ENCODE measurements around the gene VCL. TPM values are rescaled to one million over a fixed set of nuclear protein-coding genes. Genes with fewer than 3 reads are reported as not detected.

VCL gene
- polyA plus RNA-seq, 1 of the 3 experiments (the other 2 are of a cell fraction): 147 TPM

DNA sequence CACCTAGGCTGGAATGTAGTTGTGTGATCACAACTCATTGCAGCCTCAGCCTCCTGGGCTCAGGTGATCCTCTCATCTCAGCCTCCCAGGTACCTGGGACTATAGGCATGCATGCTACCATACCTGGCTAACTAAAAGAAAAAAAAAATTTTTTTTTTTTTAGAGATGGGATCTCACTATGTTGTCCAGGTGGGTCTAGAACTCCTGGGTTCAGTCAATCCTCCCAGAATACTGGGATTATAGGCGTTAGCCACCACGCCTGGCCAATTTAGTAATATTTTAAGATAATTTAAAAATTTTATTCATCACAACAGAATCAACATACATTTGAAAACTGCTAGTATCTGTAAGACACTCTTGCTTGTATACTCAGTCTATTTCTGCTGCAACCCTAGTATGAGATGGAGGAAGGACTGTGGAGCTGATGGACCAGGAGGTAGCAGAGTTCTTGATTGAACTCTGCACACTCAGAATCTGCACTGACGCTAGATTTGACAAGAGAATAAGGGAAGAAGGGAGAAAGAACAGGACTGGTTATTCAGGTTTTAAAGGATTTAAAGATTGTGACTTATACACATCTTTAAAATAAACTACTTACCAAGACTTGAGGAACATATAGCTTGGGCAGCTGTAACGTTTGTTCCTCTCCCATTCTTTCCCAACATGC is 57.6 kb downstream of the VCL start:
- peaks cover 100% of the 10 kb centered on the region for H3K79me2 ChIP-seq (ENCODE audit: insufficient read depth)
- H3K36me3 ChIP-seq (replicated peaks in 1 of 2; ENCODE audit: control insufficient read depth in 1 of 2, insufficient read depth in 2 of 2, low read length in 1 of 2): peaks cover 0 to 9% of the 10 kb centered on the region in 2 experiments
- H3K9me2 ChIP-seq: no peaks in the 10 kb centered on the region
- WGBS (ENCODE audit: low lambda C conversion rate): 79% methylated on average over 4 of the region's 4 CpGs
- no peak overlapping the region for H3K9ac ChIP-seq
- peaks cover 27% of the 10 kb centered on the region for H3F3A ChIP-seq (replicated peaks; ENCODE audit: insufficient read depth)
- peaks cover 0 to 17% of the 10 kb centered on the region in 2 experiments; a peak in 1 of 4 replicates for H3K4me1 ChIP-seq (ENCODE audit: control insufficient read depth in 1 of 2, insufficient read depth in 2 of 2, low read depth in 1 of 2, low read length in 1 of 2)
- no peak overlapping the region for H2AFZ ChIP-seq (ENCODE audit: low read depth)
- ChIA-PET CTCF (no interaction called here), POLR2A (no interaction called here)
- no peaks in the 10 kb centered on the region for H3K9me3 ChIP-seq
- H3K27ac ChIP-seq (ENCODE audit: low read depth in 2 of 2, low read length in 1 of 2): peak overlapping the region in 1 of 2 experiments; percentile 75; a peak in 3 of 4 replicates
- no peak for DNase-seq
- H4K20me1 ChIP-seq (ENCODE audit: insufficient read depth): peaks cover 62% of the 10 kb centered on the region
- no peaks in the 10 kb centered on the region for H3K27me3 ChIP-seq (ENCODE audit: insufficient read depth)
- H3K4me2 ChIP-seq: peak overlapping the region; percentile 43; the same call in 1 of the 2 replicates
- TF ChIP-seq RAD21 (IDR thresholded peaks at IDR 0.05; ENCODE audit: low read length) (no peak), POLR2AphosphoS5 (IDR thresholded peaks at IDR 0.05; ENCODE audit: low read depth, low read length) (no peak), RXRA (IDR thresholded peaks at IDR 0.05; ENCODE audit: borderline replicate concordance, low read depth) (no peak), MEF2A (IDR thresholded peaks at IDR 0.05; ENCODE audit: borderline replicate concordance, low read depth) (no peak), NFIC (IDR thresholded peaks at IDR 0.05; ENCODE audit: borderline replicate concordance) (no peak), SIN3A (IDR thresholded peaks at IDR 0.05; ENCODE audit: borderline replicate concordance, low read depth, low read length) (no peak), RCOR1 (IDR thresholded peaks at IDR 0.05; ENCODE audit: low read length) (no peak), EZH2phosphoT487 (IDR thresholded peaks at IDR 0.05; ENCODE audit: borderline replicate concordance, low read depth) (no peak), FOXJ3 (CRISPR knock-in tag; IDR thresholded peaks at IDR 0.05) (no peak), YY1 (IDR thresholded peaks at IDR 0.05; ENCODE audit: low read depth) (no peak), FOXM1 (IDR thresholded peaks at IDR 0.05; ENCODE audit: low read depth) (no peak), TAF1 (IDR thresholded peaks at IDR 0.05; ENCODE audit: borderline replicate concordance, low read depth, low read length) (no peak), EP300 (IDR thresholded peaks at IDR 0.05; ENCODE audit: borderline replicate concordance in 1 of 2, low read depth in 1 of 2, low read length in 1 of 2) (no peak), CHD2 (IDR thresholded peaks at IDR 0.05; ENCODE audit: low read length, partially characterized antibody) (no peak), NRF1 (IDR thresholded peaks at IDR 0.05; ENCODE audit: low read depth, low read length) (no peak), MXI1 (IDR thresholded peaks at IDR 0.05; ENCODE audit: low read depth, low read length) (no peak)
- TF ChIP-seq, protein P1, sequence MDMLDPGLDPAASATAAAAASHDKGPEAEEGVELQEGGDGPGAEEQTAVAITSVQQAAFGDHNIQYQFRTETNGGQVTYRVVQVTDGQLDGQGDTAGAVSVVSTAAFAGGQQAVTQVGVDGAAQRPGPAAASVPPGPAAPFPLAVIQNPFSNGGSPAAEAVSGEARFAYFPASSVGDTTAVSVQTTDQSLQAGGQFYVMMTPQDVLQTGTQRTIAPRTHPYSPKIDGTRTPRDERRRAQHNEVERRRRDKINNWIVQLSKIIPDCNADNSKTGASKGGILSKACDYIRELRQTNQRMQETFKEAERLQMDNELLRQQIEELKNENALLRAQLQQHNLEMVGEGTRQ (IDR thresholded peaks at IDR 0.05; ENCODE audit: borderline replicate concordance, low read depth, low read length): no peak
- TF ChIP-seq, protein P2, sequence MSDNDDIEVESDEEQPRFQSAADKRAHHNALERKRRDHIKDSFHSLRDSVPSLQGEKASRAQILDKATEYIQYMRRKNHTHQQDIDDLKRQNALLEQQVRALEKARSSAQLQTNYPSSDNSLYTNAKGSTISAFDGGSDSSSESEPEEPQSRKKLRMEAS (IDR thresholded peaks at IDR 0.05; ENCODE audit: low read depth): no peak
- H3K4me3 ChIP-seq (ENCODE audit: low read depth in 2 of 2, low read length in 1 of 2): no peak overlapping the region

Data from SK-N-SH (cell line).